Testis (tissue), 2 donors: ENCODE measurements around the gene NR6A1.

ENCODE experiments used
- CTCF ChIP-seq, 3 experiments: fragments of 450-650 bp in 2 of 3; fragments of 200-600 bp in 1 of 3; sonication (generic) in 1 of 3; IDR thresholded peaks; one replicate each; pipeline ENCODE4 v1.5.1; 2016 to 2019; ENCODE audit warnings: antibody characterized with exemption in 3 of 3, mild to moderate bottlenecking in 2 of 3, moderate library complexity in 1 of 3
- POLR2A ChIP-seq: fragments of 450-650 bp; IDR thresholded peaks from one replicate; pipeline ENCODE4 v1.6.1; 2017; ENCODE audit warnings: antibody characterized with exemption, mild to moderate bottlenecking, moderate library complexity

- TF ChIP-seq CTCF (IDR thresholded peaks at IDR 0.05) (no peak), POLR2A (no peak)
Measured at GRCh38 chr9:124661271-124661670, 109.8 kb downstream of the NR6A1 start.
